Adrenal gland (tissue), 12 donors: ENCODE results near the gene CLDN15. TPM values are rescaled to one million over a fixed set of nuclear protein-coding genes. Genes with fewer than 3 reads are reported as not detected.

Experiments
- DNase-seq, 7 donors: peaks; one replicate each; pipeline ENCODE4 v3.0.0-alpha.2; 2019 to 2020
- H3K27ac ChIP-seq, 5 donors: fragments of 200-600 bp; sonication (generic) in 4 of 5; 1 replicate in 3 of 5; 2 replicates in 2 of 5; pipeline versions ENCODE4 v1.5.1 to v1.8.0; 2016 to 2020; ENCODE audit warnings: mild to moderate bottlenecking in 1 of 5
- H3K27me3 ChIP-seq: fragments of 200-600 bp; 2 replicates; pipeline ENCODE4 v1.8.0; 2021
- H3K36me3 ChIP-seq, 2 donors: fragments of 200-600 bp; replicated peaks in 1 of 2; 1 replicate in 1 of 2; 2 replicates in 1 of 2; pipeline versions ENCODE4 v1.5.1 to v1.8.0; 2018 to 2022
- H3K4me1 ChIP-seq, 2 donors: fragments of 200-600 bp; replicated peaks in 1 of 2; 1 replicate in 1 of 2; 2 replicates in 1 of 2; pipeline versions ENCODE4 v1.5.1 to v1.8.0; 2018 to 2021
- H3K4me3 ChIP-seq, 4 donors: fragments of 200-600 bp; sonication (generic) in 3 of 4; one replicate each; pipeline ENCODE4 v1.5.1; 2016 to 2018
- H3K9me3 ChIP-seq, 3 donors: fragments of 200-600 bp; sonication (generic) in 1 of 3; replicated peaks in 1 of 3; 1 replicate in 2 of 3; 2 replicates in 1 of 3; pipeline versions ENCODE4 v1.5.1 to v1.8.0; 2016 to 2021
- POLR2A ChIP-seq, 2 donors: fragments of 450-650 bp; IDR thresholded peaks; one replicate each; pipeline ENCODE4 v1.6.1; 2017; ENCODE audit warnings: antibody characterized with exemption in 2 of 2, mild to moderate bottlenecking in 2 of 2, moderate library complexity in 1 of 2
- WGBS, 4 donors: extraction: QIAGEN DNeasy Blood & Tissue Kit in 2 of 4; methylation state at CpG; one replicate each; pipeline versions ENCODE4 v1.1.5 to v1.1.7; 2013 to 2017; 5-methylcytosine and 5-hydroxymethylcytosine counted together
- intact Hi-C, 2 donors: fragments of 100-400 bp; cut with DNase I; formaldehyde crosslinking; loops; one replicate each; pipeline versions ENCODE4 v1.14.1 to v1.15.0; 2022 to 2023
- polyA plus RNA-seq, 3 donors: library from polyadenylated mRNA; stranded (reverse); fragments of 200-250 nt in 2 of 3; fragments of 350-450 nt in 1 of 3; fragmentation: Illumina TruSeq in 1 of 3; extraction: RNeasy Lipid Tissue Mini Kit (QIAGEN cat#74804) in 1 of 3; gene quantifications; one replicate each; pipeline ENCODE4 v1.2.3, GENCODE V29; 2013 to 2014
- total RNA-seq, 9 donors: library from RNA; depleted of rRNA in 4 of 9; stranded (reverse); fragments of >200 nt in 4 of 9; fragments of 120-200 nt in 1 of 9; fragmentation: NEBNext Ultra II Directional in 1 of 9; extraction: Animal tissue kit (Norgen Biotek cat#: 25700) in 1 of 9; gene quantifications; one replicate each; pipeline versions ENCODE4 v1.1.0 to v1.2.4, GENCODE V29; 2013 to 2023
- TF ChIP-seq, protein P1 (sequence below), 6 experiments: fragments of 450-650 bp in 4 of 6; fragments of 200-600 bp in 2 of 6; sonication (generic) in 1 of 6; IDR thresholded peaks; 1 replicate in 5 of 6; 2 replicates in 1 of 6; pipeline versions ENCODE4 v1.5.1 to v1.8.0; 2016 to 2021; ENCODE audit warnings: antibody characterized with exemption in 6 of 6, mild to moderate bottlenecking in 2 of 6, moderate library complexity in 1 of 6
- donor health status: healthy with polysubstance abuse.
- donor health status: Bipolar disorder and iron deficiency.
- donor health status: DM: yes; HTN: yes; CAD: no.
- donor health status: DM: no; HTN: no; CAD: no.
- donor health status: DM: no; HTN: no; CAD: no.
- donor health status: DM: yes; HTN: yes; CAD: no.

The CLDN15 gene
- total and polyA plus RNA-seq, 12 donors: 0.70 to 10.9 (median 4.1) TPM

DNA sequence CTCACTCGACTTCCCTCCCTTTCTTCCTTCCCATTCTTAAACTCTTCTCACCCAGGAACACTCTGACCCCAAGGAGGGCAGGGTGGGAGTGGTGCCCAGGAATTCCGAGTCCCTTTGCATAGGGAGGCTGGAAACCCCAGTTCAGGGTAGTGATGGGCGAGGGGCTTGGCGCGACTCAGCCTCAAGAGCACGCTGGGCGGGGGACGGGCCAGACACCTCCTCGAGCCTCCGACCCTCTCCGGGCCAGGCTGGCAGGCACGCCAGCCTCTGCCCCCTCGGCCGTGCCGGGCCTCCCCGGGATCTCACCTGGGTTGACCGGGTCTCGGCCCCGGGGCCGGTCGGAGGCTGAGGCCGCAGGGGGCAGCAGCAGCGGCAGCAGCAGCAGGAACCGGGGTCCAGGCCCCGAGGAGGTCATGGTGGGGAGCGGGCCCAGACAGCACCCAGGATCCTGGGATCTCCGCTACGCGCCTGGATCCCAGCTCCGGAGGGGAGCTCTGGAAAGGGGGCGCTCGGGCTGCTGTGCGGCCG is 20.7 kb downstream of the CLDN15 start:
- Histone ChIP-seq H3K27me3 (no peaks in the 10 kb centered on the region), H3K9me3 (no peaks in the 10 kb centered on the region), H3K4me3 (peak overlapping the region; percentile 32 to 85 (median 72)), H3K27ac (peak overlapping the region in 3 of 5 donors; percentile 79 to 89 (median 84)), H3K4me1 (peaks cover 3 to 36% of the 10 kb centered on the region in 2 donors), H3K36me3 (peaks cover 0 to 28% of the 10 kb centered on the region in 2 donors)
- intact Hi-C loops: no loop called here
- WGBS, 4 donors: 0 to 10% (median 1%) methylated on average over 6 to 34 of the region's 34 CpGs
- DNase-seq: peak in 1 of 7 donors; percentile 38
- no peak for TF ChIP-seq POLR2A (IDR thresholded peaks at IDR 0.05)
- TF ChIP-seq, protein P1, sequence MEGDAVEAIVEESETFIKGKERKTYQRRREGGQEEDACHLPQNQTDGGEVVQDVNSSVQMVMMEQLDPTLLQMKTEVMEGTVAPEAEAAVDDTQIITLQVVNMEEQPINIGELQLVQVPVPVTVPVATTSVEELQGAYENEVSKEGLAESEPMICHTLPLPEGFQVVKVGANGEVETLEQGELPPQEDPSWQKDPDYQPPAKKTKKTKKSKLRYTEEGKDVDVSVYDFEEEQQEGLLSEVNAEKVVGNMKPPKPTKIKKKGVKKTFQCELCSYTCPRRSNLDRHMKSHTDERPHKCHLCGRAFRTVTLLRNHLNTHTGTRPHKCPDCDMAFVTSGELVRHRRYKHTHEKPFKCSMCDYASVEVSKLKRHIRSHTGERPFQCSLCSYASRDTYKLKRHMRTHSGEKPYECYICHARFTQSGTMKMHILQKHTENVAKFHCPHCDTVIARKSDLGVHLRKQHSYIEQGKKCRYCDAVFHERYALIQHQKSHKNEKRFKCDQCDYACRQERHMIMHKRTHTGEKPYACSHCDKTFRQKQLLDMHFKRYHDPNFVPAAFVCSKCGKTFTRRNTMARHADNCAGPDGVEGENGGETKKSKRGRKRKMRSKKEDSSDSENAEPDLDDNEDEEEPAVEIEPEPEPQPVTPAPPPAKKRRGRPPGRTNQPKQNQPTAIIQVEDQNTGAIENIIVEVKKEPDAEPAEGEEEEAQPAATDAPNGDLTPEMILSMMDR (IDR thresholded peaks at IDR 0.05): no peak

DNA sequence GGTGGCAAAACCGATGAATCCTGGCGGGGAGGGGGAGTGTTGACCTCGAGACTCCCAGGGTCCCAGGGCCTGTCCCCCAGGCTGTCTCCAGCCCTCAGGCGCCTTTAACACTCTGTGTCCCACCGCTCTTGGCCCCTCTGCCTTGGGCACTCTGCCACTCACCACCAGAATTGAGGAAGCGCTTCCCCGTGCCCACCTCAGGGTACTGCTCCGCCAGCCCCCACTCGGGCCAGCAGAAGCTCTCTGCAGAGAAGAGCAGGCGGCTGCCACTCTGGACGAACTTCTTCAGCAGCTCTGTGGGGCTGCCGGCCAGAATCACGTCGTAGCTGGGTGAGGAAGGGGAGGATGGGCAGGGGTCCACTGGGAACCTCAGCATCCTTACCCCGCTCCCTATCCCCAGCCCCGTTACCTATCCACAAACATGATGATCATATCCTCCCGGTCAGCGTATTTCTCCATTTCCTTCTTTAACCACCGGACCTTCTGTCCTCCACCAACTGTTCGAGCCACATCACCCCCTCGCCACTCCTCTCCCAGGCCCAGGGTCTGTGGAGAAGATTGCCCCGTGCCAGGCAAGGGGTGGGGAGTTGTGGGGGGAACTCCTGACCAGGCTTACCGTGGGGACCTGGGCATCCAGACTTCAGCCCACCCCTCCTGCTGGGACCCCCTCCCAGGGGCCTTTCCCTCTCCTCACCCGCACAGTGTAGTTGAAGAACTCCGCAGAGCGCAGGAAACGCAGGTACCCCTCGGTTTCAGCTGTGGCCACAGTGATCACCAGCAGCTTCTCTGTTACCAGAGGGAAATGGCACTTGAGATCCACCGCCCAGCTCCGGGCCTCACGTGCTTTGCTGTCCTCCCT is 21.4 kb downstream of the CLDN15 start:
- TF ChIP-seq, protein P1 (IDR thresholded peaks at IDR 0.05): no peak
- no peak for TF ChIP-seq POLR2A (IDR thresholded peaks at IDR 0.05)
- intact Hi-C loops: no loop called here
- Histone ChIP-seq H3K36me3 (peaks cover 0 to 35% of the 10 kb centered on the region in 2 donors), H3K27me3 (no peaks in the 10 kb centered on the region), H3K27ac (peak overlapping the region in 1 of 5 donors; percentile 89), H3K4me1 (peaks cover 3 to 36% of the 10 kb centered on the region in 2 donors), H3K4me3 (peak overlapping the region in 3 of 4 donors; percentile 32 to 85 (median 85)), H3K9me3 (no peaks in the 10 kb centered on the region)
- 66 to 73% (median 68%) methylated on average over 25 to 31 of the region's 31 CpGs for WGBS, 4 donors
- DNase-seq: no peak

DNA sequence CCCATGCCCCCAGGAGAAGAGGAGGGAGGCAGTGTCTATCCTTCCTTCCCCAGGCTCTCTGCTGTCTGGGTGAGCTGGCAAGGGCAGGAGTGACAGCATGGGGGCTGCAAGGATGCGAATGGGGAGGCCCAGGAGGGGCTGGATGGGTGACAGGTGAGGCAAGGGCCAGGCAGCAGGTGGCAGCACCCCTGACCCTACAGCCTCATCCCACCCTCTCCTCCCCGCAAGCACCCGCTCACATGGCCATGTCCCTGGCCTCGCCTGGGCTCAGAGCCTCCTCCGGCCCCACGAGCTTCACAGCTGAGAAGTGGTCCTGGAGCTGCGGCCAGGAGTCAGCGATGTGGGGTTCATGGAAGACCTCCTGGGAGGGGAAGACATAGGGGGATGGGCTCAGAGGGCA is 25.6 kb downstream of the CLDN15 start:
- no peak overlapping the region for H3K4me3 ChIP-seq
- TF ChIP-seq POLR2A (IDR thresholded peaks at IDR 0.05): no peak
- TF ChIP-seq, protein P1 (IDR thresholded peaks at IDR 0.05): no peak
- no peak for DNase-seq
- H3K27me3 ChIP-seq: no peaks in the 10 kb centered on the region
- peaks cover 0 to 63% of the 10 kb centered on the region in 2 donors for H3K36me3 ChIP-seq
- H3K4me1 ChIP-seq: peaks cover 3 to 11% of the 10 kb centered on the region in 2 donors
- 93 to 96% (median 96%) methylated on average over 8 of the region's 8 CpGs for WGBS, 4 donors
- intact Hi-C loops: loop anchor here in 1 of 2 donors (5.0 kb wide), 1 partner anchor 35 kb away; the partner anchor contains the start of gene FIS1
- H3K27ac ChIP-seq: no peak overlapping the region
- no peaks in the 10 kb centered on the region for H3K9me3 ChIP-seq

DNA sequence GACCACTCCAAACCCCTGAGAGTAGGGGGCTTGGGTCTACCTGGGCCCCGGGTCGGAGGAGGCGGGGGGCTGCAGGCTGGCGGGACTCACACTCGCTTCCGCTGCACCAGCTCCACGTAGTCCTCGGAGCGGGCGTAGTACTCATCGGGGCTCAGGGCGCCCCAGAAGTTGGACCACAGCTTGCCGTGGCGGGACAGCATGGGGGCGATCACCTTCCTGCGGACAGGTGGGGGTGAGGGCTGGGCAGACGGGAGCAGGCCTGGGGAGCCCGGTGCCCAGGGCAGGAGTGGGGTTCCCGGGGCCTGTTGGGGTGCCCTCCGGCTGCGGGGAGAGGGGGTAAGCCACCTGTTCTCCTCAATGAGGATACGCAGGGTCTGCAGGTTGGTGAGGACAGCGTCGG is 26.1 kb downstream of the CLDN15 start:
- 96% methylated on average over 9 to 24 of the region's 24 CpGs; no CpG with 5 or more reads in 1 of the 4 donors for WGBS, 4 donors
- TF ChIP-seq, protein P1 (IDR thresholded peaks at IDR 0.05): no peak
- no peak for TF ChIP-seq POLR2A (IDR thresholded peaks at IDR 0.05)

More for the DNA sequence above, 26.1 kb downstream of the CLDN15 start:
- H3K4me3 ChIP-seq: no peak overlapping the region
- intact Hi-C loops: loop anchor here in 1 of 2 donors (5.0 kb wide), 1 partner anchor 36 kb away; the partner anchor contains the start of gene FIS1
- H3K4me1 ChIP-seq: peaks cover 2 to 7% of the 10 kb centered on the region in 2 donors
- H3K9me3 ChIP-seq: no peaks in the 10 kb centered on the region
- H3K36me3 ChIP-seq: peaks cover 0 to 63% of the 10 kb centered on the region in 2 donors
- DNase-seq: no peak
- H3K27me3 ChIP-seq: no peaks in the 10 kb centered on the region
- no peak overlapping the region for H3K27ac ChIP-seq
